Endothelial cell of umbilical vein (primary cell): ENCODE data around the gene PYROXD2. TPM values are rescaled to one million over a fixed set of nuclear protein-coding genes. Genes with fewer than 3 reads are reported as not detected.

Experiments
- BruUV-seq: library from RNA; stranded (reverse); fragments of 400-500 nt; replicated peaks from 2 replicates; lab custom pipeline; 2021; lab: Mats Ljungman, UMichigan
- CTCF ChIA-PET: fragments of 300-600, 350-600 bp; sonication (Branson Sonifier 250); formaldehyde crosslinking; loops from one replicate; lab custom pipeline; 2021; ENCODE audit warnings: antibody characterized with exemption, inconsistent platforms; lab: Charles Lee
- POLR2A ChIA-PET: fragments of 300-600, 350-600 bp; sonication (Branson Sonifier 250); formaldehyde crosslinking; loops from one replicate; lab custom pipeline; 2021; ENCODE audit warnings: antibody characterized with exemption, inconsistent platforms; lab: Charles Lee
- DNase-seq: peaks from one replicate; pipeline ENCODE4 v3.0.0-alpha.2; 2011; ENCODE audit warnings: low read depth, low spot score
- FAIRE-seq: peaks from 2 replicates; lab custom pipeline; 2011; peaks lifted over from hg19 to GRCh38; lab: Jason Lieb, UNC
- H2AFZ ChIP-seq: 2 replicates; pipeline ENCODE4 v1.6.0; 2012; ENCODE audit warnings: low read depth, low read length, control low read depth, inconsistent platforms
- H3K27ac ChIP-seq: 2 replicates; pipeline ENCODE4 v1.5.1; 2011; ENCODE audit warnings: low read depth, mild to moderate bottlenecking, control low read depth, low read length, moderate library complexity; ENCODE audit not compliant: insufficient read depth
- H3K27me3 ChIP-seq, 2 experiments: 2 replicates each; pipeline versions ENCODE4 v1.6.0 to v1.6.1; 2011; ENCODE audit warnings: low read length in 2 of 2, mixed read lengths in 1 of 2; ENCODE audit not compliant: control insufficient read depth in 2 of 2, insufficient read depth in 2 of 2
- H3K36me3 ChIP-seq, 2 experiments: 2 replicates in 1 of 2; 3 replicates in 1 of 2; pipeline ENCODE4 v1.5.1; 2011; ENCODE audit warnings: low read length in 2 of 2, mild to moderate bottlenecking in 1 of 2, moderate library complexity in 1 of 2; ENCODE audit not compliant: control insufficient read depth in 2 of 2, insufficient read depth in 2 of 2; ENCODE audit errors: extremely low read depth in 1 of 2
- H3K4me1 ChIP-seq: 3 replicates; pipeline ENCODE4 v1.5.1; 2011; ENCODE audit warnings: mild to moderate bottlenecking, low read length; ENCODE audit not compliant: control insufficient read depth, insufficient read depth; ENCODE audit errors: extremely low read depth
- H3K4me2 ChIP-seq: 2 replicates; pipeline ENCODE4 v1.6.1; 2011; ENCODE audit warnings: low read length, control low read depth, mixed read lengths; ENCODE audit not compliant: insufficient read depth
- H3K4me3 ChIP-seq, 3 experiments: fragments of 200-600 bp in 1 of 3; sonication (generic), shearing (Covaris generic) in 1 of 3; replicated peaks in 1 of 3; 2 replicates each; pipeline ENCODE4 v1.5.1; 2011 to 2016; ENCODE audit warnings: control low read depth in 3 of 3, low read length in 3 of 3, mild to moderate bottlenecking in 2 of 3, inconsistent platforms in 1 of 3, low read depth in 1 of 3, moderate library complexity in 1 of 3; ENCODE audit not compliant: insufficient read depth in 1 of 3
- H3K79me2 ChIP-seq: 2 replicates; pipeline ENCODE4 v1.6.0; 2012; ENCODE audit warnings: low read length, inconsistent platforms; ENCODE audit not compliant: control insufficient read depth, insufficient read depth
- H3K9ac ChIP-seq: replicated peaks from 2 replicates; pipeline ENCODE3; 2011; ENCODE audit warnings: low read length, control low read depth; ENCODE audit not compliant: insufficient read depth; ENCODE audit errors: extremely low read depth
- H3K9me1 ChIP-seq: replicated peaks from 3 replicates; pipeline ENCODE4 v1.6.0; 2011; ENCODE audit warnings: mild to moderate bottlenecking, low read length; ENCODE audit not compliant: control insufficient read depth, insufficient read depth; ENCODE audit errors: extremely low read depth
- H3K9me3 ChIP-seq: replicated peaks from 2 replicates; pipeline ENCODE4 v1.5.1; 2012; ENCODE audit warnings: low read length, inconsistent platforms; ENCODE audit not compliant: control insufficient read depth, insufficient read depth
- H4K20me1 ChIP-seq: replicated peaks from 2 replicates; pipeline ENCODE3; 2011; ENCODE audit warnings: mild to moderate bottlenecking, low read length; ENCODE audit not compliant: control insufficient read depth, insufficient read depth; ENCODE audit errors: extremely low read depth
- CTCF ChIP-seq, 2 donors: IDR thresholded peaks; 1 replicate in 1 of 2; 2 replicates in 1 of 2; pipeline ENCODE4 v1.5.1; 2011; ENCODE audit warnings: low read length in 2 of 2, mild to moderate bottlenecking in 2 of 2, moderate library complexity in 2 of 2, control low read depth in 1 of 2, inconsistent platforms in 1 of 2, low read depth in 1 of 2; ENCODE audit not compliant: insufficient read depth in 1 of 2; ENCODE audit errors: extremely low read depth in 1 of 2
- EZH2 ChIP-seq: IDR thresholded peaks from 2 replicates; pipeline ENCODE4 v1.6.1; 2012; ENCODE audit warnings: borderline replicate concordance, low read depth, mild to moderate bottlenecking, moderate library complexity, low read length, inconsistent platforms; ENCODE audit not compliant: severe bottlenecking
- MAX ChIP-seq: IDR thresholded peaks from 2 replicates; pipeline ENCODE4 v1.6.1; 2011; ENCODE audit not compliant: insufficient read depth, insufficient read length
- POLR2AphosphoS5 ChIP-seq: IDR thresholded peaks from 2 replicates; pipeline ENCODE4 v1.6.1; 2012; ENCODE audit warnings: low read depth, mild to moderate bottlenecking, control low read depth, low read length, moderate library complexity; ENCODE audit not compliant: insufficient read depth
- dilution Hi-C: fragments of 300-500 bp; cut with MboI; formaldehyde crosslinking; loops from one replicate; pipeline ENCODE4 v1.15.0; 2019; ENCODE audit warnings: low sequenced_read_pairs; ENCODE audit not compliant: extremely low pct_ligation_motif_present
- intact Hi-C: fragments of 100-400 bp; cut with micrococcal nuclease; formaldehyde crosslinking; loops from one replicate; pipeline ENCODE4 v1.10.0; 2022
- polyA plus RNA-seq, 4 experiments: library from polyadenylated mRNA; depleted of rRNA in 3 of 4; stranded (reverse) in 3 of 4; unstranded in 1 of 4; fragments of >200 nt; gene quantifications; 2 replicates each; pipeline versions ENCODE4 v1.2.1 to v1.2.3, GENCODE V29; 2011 to 2012; ENCODE audit warnings: missing spikeins in 1 of 4
- total RNA-seq: library from RNA; stranded (reverse); gene quantifications from 2 replicates; pipeline ENCODE4 v1.2.3, GENCODE V29; 2021

PYROXD2 gene
- total and polyA plus RNA-seq, 2 donors (not counting 3 experiments of a cell fraction or from before 2014, with no cell fraction given), result 7.0 to 13.7 TPM

- FAIRE-seq, result peak; percentile 63
These were observed 10.8 kb upstream of the PYROXD2 start for GRCh38 chr10:98425511-98426352.

More at GRCh38 chr10:98425511-98426352, 10.8 kb upstream of the PYROXD2 start:
- no peaks in the 10 kb centered on the region for H3K9me1 ChIP-seq
- no TSS peak for BruUV-seq
- H4K20me1 ChIP-seq, result no peaks in the 10 kb centered on the region
- peak; percentile 46 for DNase-seq
- H3K79me2 ChIP-seq, result no peaks in the 10 kb centered on the region
- H3K4me2 ChIP-seq, result no peak overlapping the region
- no peak for TF ChIP-seq MAX
- no peak for TF ChIP-seq EZH2
- TF ChIP-seq POLR2AphosphoS5, result peak; percentile 16
- peak; percentile 79 to 80 for TF ChIP-seq CTCF (IDR thresholded peaks at IDR 0.05; ENCODE audit: extremely low read depth in 1 of 2, insufficient read depth in 1 of 2, low read depth in 1 of 2, low read length in 2 of 2)
- no peak overlapping the region for H3K27ac ChIP-seq
- H2AFZ ChIP-seq, result no peak overlapping the region
- no peaks in the 10 kb centered on the region for H3K27me3 ChIP-seq
- no peak overlapping the region for H3K4me3 ChIP-seq
- ChIA-PET POLR2A (no interaction called here), CTCF (interaction anchor here (0.6 to 4.0 kb wide), 32 partner anchors 9 to 853 kb away, joined by 3 to 45 read pairs (median 3); partner anchors contain the start of genes HPS1 and PYROXD2)
- H3K9ac ChIP-seq, result no peak overlapping the region
- H3K36me3 ChIP-seq, result peaks cover 2 to 29% of the 10 kb centered on the region in 2 experiments
- no peaks in the 10 kb centered on the region for H3K4me1 ChIP-seq
- intact Hi-C loops (loop anchor here (1.0 kb wide), 2 partner anchors 36 to 239 kb away; no protein-coding TSS in a partner anchor), dilution Hi-C loops (no loop called here)
- H3K9me3 ChIP-seq, result no peaks in the 10 kb centered on the region
